Stimulated activated CD4-positive, alpha-beta T cell treated with anti-CD3 and anti-CD28 coated beads, Interleukin-2, amount 100 ng/mL, for 48 hours (primary cell): Measurements from ENCODE around the gene BIN2.
"Not testable (repeated sequence)": the region's sequence is repeated elsewhere in the genome, so short reads cannot be mapped to it uniquely, and the experiment has no call there.

Source experiments
- DNase-seq, 2 donors: peaks; one replicate each; pipeline ENCODE4 v3.0.0-alpha.2; 2020

Gene BIN2

DNA sequence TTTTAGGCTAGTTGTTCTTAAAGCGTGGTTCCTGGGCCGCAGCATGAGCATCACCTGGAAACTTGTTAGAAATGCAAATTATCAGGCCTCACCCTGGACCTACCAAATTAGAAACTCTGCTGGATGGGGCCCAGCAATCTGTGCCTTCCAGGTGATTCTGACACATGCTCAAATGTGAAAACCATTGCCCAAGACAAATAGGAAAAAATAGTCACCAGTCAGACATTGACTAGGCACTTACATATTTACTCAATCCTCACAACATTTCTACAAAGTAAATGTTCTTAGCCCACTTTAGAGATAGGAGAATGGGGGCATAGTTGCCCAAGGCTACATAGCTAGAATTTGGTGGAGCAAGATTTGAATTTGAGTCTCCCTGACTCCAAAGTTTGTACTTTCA lies 19.2 kb upstream of the BIN2 start:
- no peak for DNase-seq

DNA sequence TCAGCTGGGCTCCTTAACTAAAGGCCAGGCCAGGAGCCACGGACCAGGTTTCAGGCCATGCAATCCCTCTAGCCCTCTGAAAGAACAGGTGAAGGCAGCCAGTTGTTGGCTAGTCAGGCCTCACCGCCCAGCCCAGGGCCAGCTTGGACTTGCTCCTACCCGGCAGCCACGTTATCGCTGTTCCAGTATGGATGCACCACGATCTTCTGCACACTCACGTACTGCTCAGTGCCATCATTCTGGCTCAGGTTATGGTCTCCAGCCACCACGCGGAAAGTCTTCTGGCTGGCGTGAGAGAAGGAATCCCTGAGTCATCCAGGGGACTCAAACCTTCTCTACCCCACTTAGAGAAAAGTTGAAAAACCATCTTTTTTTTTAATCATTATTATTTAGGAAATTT lies 18.4 kb upstream of the BIN2 start:
- DNase-seq: no peak

DNA sequence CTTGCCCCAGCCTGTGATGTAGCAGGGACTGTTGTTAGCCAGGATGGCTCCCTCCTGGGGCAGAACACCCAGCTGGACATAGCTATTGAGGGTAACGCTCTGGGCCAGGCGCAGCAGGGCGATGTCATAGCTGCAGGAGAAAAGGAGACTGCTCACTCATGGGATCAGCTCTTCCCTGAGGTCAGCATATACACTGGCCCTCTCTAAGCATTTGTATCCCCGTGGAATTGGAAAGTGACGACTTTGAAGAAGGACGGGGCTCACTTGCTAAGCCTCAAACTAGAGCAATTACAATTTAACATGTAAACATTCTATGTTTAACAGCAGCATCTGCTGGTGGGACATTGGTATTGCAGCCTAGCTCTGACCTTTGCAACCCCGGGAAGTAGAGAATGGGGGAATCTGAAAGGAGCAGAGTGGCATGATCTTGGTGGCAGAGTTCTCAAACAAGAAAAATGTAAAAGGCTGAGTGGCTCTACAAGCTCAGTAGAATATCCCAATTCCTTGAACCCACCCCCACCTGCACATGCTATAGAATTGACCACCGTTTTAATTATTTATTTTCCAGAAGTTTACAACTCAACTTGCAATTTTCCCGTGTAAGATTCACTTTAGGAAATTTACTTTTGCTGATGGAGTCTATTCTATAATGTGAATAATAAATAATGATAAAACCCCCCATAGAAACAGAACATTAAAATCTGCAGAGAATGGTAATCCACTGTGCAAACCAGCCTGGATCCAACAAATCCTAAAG lies 17.5 kb upstream of the BIN2 start:
- peak; percentile 62 to 68 for DNase-seq

DNA sequence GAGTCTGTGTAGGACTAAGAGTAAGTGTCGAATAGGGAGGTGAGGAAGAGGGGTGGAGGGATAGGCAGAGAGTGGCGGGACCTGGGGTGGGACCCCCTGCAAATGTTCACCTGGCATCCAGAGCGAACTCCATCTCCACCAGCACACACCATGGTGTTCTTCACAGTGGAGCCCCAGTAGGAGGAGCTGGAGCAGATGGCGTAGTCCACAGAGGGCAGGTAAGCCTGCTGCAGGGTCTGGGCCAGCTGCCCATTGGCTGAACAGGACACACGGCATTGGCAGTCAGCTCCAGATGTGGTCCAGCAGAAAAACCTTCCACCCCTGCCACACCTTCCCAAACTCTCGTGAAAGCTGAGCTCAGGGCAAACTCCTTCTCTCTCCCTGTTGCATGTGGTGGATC lies 15.8 kb upstream of the BIN2 start:
- DNase-seq: no peak

DNA sequence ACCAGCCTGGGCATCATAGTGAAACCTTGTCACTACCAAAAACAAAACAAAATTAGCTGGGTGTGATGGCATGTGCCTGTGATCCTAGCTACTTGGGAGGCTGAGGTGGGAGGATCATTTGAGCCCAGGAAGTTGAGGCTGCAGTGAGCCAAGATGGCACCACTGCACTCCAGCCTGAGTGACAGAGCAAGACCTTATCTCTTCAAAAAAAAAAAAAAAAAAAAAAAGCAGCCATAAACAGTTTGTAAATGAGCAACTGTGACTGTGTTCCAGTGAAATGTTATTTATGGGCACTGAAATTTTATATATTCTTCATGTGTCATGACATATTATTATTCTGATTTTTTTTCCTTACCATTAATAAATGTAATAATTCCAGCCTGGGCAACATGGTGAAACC lies 13.4 kb upstream of the BIN2 start:
- DNase-seq: not testable (repeated sequence)

DNA sequence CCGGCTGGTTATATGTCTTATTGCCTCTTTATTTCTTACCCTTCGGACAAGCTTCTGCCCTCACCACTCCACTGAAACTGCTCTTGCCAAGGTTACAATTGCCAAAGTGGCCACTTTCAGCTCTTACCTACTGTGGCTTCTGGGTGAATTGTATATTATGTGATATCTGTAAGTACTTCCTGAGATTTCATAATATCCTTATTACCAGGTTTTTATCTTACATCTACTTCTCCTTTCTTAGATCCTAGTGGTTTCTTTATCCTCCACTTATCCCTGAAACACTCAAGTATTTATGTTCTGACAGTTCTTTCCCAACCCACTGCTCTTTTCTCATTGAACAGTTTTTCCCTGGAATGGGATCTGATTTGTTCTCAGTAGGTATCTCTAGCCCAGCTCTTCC lies 12.0 kb upstream of the BIN2 start:
- DNase-seq: no peak

DNA sequence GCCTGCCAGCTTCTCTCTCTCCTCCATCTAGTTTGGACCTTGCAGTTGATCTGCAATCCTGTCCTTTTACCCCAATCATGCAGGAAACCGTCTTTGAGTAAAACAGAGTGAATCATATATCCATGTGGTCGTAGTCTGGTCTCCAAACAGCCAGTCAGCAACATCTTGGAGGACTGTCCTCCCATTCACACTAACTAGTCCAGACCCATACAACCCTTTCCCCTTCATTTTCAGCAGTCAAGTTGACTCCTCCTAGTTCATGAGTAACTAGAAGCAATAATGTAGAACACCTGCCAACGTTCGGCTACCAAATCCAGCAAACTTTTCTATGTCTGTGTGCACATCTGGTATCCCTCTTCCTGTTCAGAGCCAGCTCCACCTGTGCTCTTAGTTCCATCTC lies 10.8 kb upstream of the BIN2 start:
- no peak for DNase-seq

DNA sequence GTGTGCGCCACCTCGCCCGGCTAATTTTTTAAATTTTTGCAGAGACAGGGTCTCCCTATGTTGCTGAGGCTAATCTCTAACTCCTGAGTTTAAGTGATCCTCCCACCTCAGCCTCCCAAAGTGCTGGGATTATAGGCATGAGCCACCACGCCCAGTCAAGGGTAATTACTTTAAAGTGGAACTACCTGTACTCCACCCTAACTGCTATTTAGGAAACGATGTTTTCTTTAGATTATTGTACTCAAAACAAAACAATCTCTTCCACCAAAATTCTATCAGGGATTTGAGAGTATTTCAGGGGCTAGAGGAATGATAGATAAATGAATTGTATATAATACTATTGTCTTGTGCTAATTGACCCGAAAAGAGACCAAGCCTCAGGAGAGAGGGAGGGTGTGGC lies 9.6 kb upstream of the BIN2 start:
- DNase-seq: no peak

DNA sequence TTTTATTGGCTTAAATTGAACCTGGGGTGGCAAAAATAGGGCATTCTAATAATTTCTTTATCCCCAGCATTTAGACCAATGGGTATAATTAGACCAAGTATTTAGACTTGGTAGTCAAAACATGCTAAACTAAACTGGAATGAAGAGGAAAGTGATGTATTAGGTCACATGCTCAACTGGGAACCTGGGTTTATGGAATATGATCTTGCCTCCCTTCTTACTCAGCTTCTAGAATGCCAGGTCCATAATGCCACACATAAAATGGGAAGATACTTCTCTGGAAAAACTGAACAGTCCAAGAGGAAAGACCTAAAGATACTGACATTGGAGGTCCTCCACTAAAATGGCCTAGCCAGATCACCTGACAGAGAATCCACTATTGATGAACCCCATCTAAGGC lies 6.2 kb upstream of the BIN2 start:
- no peak for DNase-seq

DNA sequence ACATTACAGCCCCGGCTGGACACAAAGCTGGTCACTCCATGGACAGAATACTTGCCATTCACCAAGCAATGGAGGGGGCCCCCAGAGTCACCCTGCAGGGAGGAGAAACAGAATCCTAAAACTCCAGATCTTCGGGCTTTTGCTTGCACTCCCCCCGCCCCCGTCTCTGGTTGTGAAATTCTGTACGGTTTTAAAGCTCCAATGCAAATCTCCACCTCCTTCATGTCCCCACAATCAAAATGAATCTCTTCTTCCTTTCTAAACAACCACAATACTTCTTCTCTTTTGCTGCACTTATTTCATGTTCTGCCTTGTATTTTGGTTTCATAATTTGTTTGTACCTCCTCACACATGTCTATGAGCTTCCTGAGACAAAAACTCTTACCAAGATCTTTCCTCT lies 5.8 kb upstream of the BIN2 start:
- no peak for DNase-seq

DNA sequence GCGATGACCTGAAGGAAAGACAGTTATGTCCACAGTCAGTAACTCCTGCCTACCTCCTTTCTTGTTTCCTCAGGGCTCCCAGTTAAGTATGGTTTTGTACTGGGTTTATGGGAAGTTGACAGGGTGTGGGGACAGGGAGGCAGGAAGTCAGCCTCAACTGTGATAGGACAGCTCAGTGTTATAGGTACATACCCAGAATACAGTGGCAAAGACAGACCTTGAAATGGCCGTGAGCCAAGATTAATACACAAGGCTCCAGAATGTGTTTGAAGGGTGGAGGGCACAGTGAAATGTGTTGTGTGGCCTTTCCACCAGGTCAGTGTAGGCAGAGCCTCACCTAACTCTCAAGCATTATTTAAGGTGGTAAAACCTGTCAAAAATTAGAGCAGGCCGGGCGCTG lies 4.6 kb upstream of the BIN2 start:
- no peak for DNase-seq

DNA sequence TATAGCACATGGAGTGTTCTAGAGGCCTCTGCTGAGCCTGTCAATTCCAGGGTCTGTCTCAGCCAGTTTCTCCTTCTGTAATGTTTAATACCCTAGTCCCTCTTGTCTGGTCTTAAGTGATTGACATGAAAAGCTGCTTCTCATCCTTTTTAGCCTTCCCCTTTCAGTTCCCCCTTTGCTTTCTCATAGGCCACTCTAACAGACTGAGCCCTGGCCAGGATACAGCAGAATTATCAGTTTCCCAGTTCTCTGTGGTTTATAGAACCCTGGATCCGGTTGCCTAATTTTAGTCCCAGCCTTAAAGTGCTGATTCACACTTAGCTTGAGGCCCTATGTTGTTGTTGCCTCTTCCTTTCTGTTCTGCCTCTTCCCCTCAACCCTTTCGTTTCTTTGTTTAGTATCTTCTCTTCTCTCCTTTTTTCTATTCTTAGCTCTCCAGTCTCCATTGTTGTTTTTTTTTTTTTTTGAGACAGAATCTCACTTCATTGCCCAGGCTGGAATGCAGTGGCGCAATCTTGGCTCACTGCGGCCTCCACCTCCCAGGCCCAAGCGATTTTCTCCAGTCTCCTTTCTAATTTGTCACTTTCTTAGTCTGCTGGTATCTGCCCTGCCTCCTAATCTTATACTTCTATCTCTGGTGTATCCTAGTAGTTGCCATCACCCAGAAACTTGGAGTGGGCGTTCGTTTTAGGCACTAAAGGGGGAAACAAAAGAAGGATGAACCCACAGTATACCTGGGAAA lies 2.9 kb upstream of the BIN2 start:
- no peak for DNase-seq

DNA sequence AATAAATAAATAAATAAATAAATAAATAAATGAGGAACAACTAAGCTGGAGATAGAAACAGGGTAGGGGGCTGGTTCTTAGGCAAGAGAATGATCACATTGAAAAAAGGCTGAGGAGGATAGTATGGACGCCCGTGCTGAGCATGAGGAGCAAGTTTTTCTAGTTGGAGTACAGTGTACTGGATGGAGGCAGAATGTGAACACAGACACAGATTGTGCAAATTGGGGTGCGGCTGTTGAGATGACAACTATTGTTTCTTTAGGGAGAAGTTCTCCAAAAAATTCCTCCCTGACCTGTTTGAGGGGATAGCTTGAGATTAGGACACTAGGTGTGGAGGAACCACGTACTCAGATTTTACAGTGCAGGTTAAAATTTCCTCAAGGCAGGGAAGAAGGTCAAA lies 979 bp upstream of the BIN2 start:
- DNase-seq: no peak

DNA sequence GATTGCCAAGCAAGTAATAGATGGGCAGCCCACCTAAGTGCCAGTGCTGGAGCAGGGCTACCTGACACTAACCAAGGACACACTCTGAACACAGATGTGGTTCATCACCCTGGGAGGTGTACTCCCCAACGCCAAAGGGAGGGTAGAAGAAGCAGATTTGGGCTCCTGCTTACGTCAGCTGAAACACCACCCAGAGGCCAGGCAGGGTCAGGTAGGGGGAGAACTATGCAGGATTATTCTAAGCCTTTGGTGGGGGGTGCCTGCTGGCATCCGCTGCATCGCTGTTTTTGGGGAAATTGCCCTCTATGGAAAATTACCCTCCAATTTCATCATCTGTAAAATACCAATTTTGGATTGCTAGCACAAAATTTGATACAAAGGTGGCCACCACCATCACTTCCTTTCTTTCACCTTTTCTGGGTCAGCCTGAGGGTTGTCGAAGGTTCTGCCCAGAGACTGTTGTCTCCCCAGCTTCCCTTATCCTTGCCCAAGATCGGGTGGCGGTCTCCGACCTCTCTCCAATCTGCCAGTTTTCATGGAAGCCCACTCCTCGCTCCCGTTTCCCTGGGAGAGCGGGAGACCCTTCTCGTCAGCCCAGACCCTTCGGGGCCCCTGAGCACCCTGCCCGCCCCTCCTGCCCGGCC lies 535 bp downstream of the BIN2 start:
- DNase-seq: no peak

DNA sequence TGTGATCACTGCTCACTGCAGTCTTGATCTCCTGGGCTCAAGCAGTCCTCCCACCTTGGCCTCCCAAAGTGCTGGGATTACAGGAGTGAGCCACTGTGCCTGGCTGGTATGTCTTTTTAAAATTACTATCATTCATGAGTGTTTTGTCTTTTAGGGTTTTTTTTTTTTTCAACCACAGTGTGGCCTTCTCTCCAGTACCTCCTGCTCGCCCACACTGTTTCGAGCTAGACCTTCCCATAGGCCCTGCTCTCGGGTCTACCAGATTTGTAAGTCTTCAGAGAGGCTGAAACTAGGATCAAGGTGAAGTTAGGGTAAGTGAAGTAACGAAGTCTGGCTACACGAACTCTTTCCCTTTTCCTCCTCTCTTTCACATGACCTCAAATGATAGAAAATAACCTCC lies 1.5 kb downstream of the BIN2 start:
- DNase-seq: no peak

DNA sequence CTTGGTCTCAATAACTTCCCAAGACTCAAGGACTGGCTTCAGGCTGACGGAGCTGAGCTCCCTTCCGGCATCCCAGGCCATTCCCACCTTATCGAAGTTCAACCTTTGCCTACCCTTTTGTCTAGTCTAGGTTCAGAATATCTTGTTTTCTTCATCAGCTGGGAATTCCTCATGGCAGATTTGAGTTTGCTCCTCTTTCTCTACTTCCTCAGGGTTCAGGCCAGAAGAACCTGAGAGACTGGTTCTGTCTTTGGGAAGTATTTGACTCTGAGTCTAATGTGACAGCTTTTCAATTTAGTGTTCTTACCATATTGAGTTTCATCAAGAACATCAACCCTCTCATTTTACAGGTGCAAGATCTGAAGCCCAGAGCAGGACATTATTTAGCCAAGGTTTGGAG lies 2.1 kb downstream of the BIN2 start:
- DNase-seq: no peak

DNA sequence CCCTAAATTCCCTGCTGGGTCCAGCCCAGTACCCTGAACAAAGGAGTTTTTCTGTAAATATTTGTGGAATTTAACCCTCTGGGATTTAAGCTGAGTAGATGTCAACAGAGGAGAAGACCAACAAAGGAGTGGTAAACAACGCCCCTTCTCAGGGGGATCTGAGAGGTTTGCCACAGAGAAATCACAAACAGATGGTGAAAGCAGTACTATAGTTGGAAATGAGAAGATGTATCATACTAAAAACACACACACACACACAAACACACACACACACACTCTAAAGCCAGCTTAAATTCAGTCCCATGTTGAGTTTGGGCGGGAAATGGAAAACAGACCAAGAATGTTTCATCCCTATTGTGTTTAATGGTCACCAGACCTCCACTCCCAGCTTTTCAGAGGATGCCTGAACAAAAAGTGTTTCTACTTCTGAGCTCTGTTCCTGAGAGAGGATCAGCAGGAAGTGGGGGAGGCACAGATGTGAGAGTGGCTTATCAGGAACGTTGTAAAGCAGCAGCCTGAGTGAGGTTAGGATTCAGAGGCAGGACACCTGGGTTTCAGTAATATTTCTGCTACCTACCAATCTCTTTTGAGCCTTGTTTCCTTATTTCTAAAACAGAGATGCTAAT lies 3.2 kb downstream of the BIN2 start:
- no peak for DNase-seq

DNA sequence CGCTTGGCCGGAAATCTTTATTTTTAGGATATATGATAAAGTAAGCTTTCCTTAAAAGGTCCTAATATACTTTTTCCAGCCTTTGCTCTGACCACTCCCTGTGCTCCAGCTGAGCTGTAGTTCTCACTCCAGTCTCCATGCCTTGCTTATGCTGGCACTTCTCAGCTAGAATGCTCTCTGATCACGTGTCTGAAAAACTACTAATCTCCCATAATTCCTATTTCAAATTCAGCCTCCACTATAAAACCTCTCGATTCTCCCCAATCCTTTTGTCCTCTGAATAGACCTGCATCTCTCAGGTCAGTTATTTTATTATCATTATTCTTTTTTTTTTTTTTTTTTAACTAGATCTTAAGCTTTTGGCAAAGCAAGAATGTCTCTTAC lies 3.7 kb downstream of the BIN2 start:
- no peak for DNase-seq

DNA sequence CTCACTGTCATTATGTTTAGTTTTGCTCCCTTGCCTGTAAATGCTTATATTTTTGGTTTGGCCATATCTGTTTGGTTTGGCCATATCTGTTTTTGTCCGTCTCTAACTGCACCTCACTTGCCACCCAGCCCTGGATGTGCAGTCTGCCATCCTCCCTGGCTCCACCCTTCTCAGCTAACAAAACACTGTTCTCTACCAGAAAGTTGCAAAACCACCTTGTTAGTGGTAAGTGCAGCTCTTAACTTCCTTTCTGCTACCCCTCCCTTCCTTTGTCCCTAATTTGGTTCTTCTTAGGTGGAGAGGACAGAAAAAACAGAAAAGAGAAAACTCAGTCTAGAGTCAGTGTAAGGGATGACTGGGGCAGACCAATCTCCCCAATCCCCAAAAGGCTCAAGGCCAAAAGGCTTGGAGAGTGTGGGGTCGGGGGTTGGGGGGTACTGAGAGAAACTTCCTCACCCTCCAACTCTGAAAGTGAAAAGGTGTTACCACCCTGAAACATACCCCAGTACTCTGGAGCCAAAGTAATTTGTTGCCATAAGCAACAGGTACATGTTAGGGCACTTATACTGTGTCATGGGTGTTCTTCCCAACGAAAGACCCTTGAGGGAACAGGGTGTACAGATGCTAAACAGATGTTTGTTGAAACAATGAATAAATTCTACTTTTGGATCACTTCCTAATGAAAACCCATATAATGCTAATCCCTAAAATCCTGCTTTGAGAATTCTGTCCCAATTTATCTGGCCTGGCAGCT lies 5.0 kb downstream of the BIN2 start:
- DNase-seq: no peak

DNA sequence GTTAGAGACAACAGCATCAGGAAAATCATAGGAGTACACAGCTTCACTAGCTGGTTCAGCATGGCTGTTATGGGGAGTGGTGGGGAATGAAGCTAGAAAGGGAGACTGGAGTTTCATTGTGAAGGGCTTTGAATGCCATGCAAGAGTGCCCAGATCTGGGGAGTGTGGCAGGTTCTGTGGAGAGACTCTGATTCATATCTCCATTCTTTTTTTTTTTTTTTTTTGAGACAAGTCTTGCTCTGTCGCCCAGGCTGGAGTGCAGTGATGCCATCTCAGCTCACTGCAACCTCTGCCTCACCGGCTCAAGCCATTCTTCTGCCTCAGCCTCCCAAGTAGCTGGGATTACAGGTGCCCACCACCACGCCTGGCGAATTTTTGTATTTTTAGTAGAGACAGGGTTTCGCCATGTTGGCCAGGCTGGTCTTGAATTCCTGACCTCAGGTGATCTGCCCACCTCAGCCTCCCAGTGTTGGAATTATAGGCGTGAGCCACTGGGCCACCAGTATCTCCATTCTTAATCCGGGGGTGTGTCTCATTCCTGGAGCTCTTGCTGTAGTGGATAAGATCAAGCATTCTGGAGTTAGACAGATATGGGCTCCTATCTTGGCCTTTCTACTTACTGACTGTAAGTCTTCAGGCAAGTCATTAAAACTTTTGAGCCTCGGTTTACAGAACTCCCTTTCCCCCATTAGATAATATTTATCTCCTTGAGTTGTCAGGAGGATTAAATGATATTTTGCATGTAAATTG lies 5.7 kb downstream of the BIN2 start:
- not testable (repeated sequence) for DNase-seq

DNA sequence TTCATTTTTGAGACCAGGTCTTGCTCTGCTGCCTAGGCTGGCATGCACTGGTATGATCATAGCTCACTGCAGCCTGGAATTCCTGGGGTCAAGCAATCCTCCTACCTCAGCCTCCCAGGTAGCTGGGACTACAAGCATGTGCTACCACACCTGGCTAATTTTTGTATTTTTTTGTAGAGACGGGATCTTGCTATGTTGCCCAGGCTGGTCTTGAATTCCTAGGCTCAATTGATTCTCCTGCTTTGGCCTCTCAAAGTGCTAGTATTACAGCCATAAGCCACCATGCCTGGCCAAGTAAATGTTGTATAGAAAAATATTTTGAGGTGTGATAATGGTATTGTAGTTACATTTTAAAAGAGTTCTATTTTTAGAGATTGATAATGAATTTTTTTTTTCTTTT lies 12.6 kb downstream of the BIN2 start:
- no peak for DNase-seq
